Cardiac muscle cell (in vitro differentiated cells and primary cell): ENCODE data around the gene ARL3. TPM values are rescaled to one million over a fixed set of nuclear protein-coding genes. Genes with fewer than 3 reads are reported as not detected.

ENCODE experiments used
- DNase-seq, 2 donors: peaks; one replicate each; pipeline versions ENCODE4 v3.0.0 to v3.0.0-alpha.2; 2010 to 2017; ENCODE audit warnings: low read depth in 1 of 2, low spot score in 1 of 2
- H3K27ac ChIP-seq: fragments of 200-600 bp; sonication (generic); 2 replicates; pipeline ENCODE4 v1.5.1; 2016
- H3K27me3 ChIP-seq: fragments of 200-600 bp; sonication (generic); 2 replicates; pipeline ENCODE4 v1.6.0; 2016; ENCODE audit warnings: control low read depth
- H3K36me3 ChIP-seq: fragments of 200-600 bp; sonication (generic); 2 replicates; pipeline ENCODE4 v1.5.1; 2016; ENCODE audit warnings: control low read depth
- H3K4me1 ChIP-seq: fragments of 200-600 bp; sonication (generic); 2 replicates; pipeline ENCODE4 v1.8.1; 2017; ENCODE audit warnings: low read depth, mild to moderate bottlenecking, mixed run types
- H3K4me3 ChIP-seq: fragments of 200-600 bp; sonication (generic); 2 replicates; pipeline ENCODE4 v1.5.1; 2016; ENCODE audit warnings: mild to moderate bottlenecking
- H3K9me3 ChIP-seq: fragments of 200-600 bp; sonication (generic); 2 replicates; pipeline ENCODE4 v1.5.1; 2017; ENCODE audit warnings: low read depth, mild to moderate bottlenecking, control low read depth
- polyA plus RNA-seq: library from polyadenylated mRNA; unstranded; fragments of >200 nt; fragmentation: Nextera tagmentation; extraction: Ambion mirVana; gene quantifications from 2 replicates; pipeline ENCODE4 v1.2.1, GENCODE V29; 2016
- total RNA-seq: library from RNA; depleted of rRNA; stranded (reverse); fragments of >200 nt; gene quantifications from 2 replicates; pipeline ENCODE4 v1.2.3, GENCODE V29; 2016
- TF ChIP-seq, protein P1 (sequence below): IDR thresholded peaks from 2 replicates; pipeline ENCODE4 v1.5.1; 2012; ENCODE audit warnings: low read depth, mild to moderate bottlenecking, low read length

ARL3 gene
- total and polyA plus RNA-seq, 2 experiments from 2014 or later, result 16.3 to 47.3 TPM

DNA sequence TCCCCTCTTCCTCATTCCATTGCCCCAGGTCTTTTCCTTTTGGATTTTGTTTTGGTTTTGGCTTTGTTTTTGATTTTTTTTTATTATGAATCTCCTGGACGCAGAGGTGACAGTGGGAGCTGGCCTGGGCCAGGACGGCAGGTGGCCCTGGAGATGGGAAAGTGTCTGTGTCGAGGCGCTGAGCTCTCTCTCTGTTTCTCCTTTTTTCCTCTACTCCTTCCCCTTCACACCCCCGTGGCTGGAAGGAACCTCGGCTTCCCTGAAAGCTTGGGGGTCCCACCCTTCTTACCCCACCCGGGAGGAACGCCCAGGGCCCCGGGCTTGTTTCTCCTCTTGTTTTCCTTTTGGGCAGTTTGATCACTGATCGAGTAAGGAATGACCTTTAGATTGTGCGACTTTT lies 56.7 kb downstream of the ARL3 start:
- H3K27me3 ChIP-seq, result no peaks in the 10 kb centered on the region
- H3K9me3 ChIP-seq, result no peaks in the 10 kb centered on the region
- peak overlapping the region; percentile 48 for H3K27ac ChIP-seq
- DNase-seq, result no peak
- TF ChIP-seq, protein P1, sequence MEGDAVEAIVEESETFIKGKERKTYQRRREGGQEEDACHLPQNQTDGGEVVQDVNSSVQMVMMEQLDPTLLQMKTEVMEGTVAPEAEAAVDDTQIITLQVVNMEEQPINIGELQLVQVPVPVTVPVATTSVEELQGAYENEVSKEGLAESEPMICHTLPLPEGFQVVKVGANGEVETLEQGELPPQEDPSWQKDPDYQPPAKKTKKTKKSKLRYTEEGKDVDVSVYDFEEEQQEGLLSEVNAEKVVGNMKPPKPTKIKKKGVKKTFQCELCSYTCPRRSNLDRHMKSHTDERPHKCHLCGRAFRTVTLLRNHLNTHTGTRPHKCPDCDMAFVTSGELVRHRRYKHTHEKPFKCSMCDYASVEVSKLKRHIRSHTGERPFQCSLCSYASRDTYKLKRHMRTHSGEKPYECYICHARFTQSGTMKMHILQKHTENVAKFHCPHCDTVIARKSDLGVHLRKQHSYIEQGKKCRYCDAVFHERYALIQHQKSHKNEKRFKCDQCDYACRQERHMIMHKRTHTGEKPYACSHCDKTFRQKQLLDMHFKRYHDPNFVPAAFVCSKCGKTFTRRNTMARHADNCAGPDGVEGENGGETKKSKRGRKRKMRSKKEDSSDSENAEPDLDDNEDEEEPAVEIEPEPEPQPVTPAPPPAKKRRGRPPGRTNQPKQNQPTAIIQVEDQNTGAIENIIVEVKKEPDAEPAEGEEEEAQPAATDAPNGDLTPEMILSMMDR, result no peak
- peaks cover 3% of the 10 kb centered on the region for H3K4me1 ChIP-seq
- peaks cover 40% of the 10 kb centered on the region for H3K36me3 ChIP-seq
- H3K4me3 ChIP-seq, result no peak overlapping the region

DNA sequence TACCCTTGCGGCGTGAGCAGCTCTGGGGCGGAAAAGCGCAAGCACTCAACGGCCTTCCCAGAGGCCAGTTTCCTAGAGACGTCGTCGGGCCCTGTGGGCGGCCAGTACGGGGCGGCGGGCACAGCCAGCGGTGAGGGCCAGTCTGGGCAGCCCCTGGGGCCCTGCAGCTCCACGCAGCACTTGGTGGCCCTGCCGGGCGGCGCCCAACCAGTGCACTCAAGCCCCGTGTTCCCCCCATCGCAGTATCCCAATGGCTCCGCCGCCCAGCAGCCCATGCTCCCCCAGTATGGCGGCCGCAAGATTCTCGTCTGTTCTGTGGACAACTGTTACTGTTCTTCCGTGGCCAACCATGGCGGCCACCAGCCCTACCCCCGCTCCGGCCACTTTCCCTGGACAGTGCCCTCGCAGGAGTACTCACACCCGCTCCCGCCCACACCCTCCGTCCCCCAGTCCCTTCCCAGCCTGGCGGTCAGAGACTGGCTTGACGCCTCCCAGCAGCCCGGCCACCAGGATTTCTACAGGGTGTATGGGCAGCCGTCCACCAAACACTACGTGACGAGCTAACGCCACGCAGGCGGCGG lies 57.3 kb downstream of the ARL3 start:
- TF ChIP-seq, protein P1, result no peak
- Histone ChIP-seq H3K4me1 (peaks cover 3% of the 10 kb centered on the region), H3K27ac (peak overlapping the region; percentile 48), H3K9me3 (no peaks in the 10 kb centered on the region), H3K4me3 (no peak overlapping the region), H3K27me3 (no peaks in the 10 kb centered on the region), H3K36me3 (peaks cover 40% of the 10 kb centered on the region)
- no peak for DNase-seq

DNA sequence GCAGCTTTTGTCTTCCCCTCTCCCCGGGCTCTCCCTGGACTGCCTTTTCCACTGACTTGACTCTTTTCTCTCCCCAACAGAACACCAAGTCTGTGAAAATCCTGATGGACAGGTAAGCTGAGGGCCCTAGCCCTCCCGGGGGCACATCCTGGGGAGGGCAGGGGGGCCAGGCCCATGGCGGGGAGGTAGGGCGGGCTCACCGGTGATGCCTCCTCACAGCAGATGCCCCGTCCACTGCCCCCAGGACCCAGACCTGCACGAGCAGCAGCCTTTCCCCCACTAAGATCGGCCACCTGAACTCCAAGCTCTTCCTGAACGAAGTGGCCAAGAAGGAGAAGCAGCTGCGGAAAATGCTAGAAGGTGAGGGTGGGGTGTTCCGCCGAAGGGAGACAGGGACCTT lies 58.2 kb downstream of the ARL3 start:
- DNase-seq, result no peak
- Histone ChIP-seq H3K9me3 (no peaks in the 10 kb centered on the region), H3K4me3 (no peak overlapping the region), H3K36me3 (peaks cover 40% of the 10 kb centered on the region), H3K4me1 (no peaks in the 10 kb centered on the region), H3K27ac (peak overlapping the region; percentile 17), H3K27me3 (no peaks in the 10 kb centered on the region)
- TF ChIP-seq, protein P1, result no peak

DNA sequence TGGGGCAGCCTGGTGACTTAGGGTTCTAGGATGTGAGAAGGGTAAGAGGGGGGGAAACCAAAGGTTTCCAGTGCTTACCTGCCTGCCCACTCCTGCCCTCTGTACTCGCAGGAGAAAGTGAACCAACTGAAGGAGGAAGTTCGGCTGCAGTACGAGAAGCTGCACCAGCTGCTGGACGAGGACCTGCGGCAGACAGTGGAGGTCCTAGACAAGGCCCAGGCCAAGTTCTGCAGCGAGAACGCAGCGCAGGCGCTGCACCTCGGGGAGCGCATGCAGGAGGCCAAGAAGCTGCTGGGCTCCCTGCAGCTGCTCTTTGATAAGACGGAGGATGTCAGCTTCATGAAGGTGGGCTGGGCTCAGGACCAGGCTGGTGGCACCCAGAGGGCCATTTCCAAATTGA lies 59.2 kb downstream of the ARL3 start:
- no peak overlapping the region for H3K4me3 ChIP-seq
- peaks cover 5% of the 10 kb centered on the region for H3K4me1 ChIP-seq
- TF ChIP-seq, protein P1, result no peak
- peaks cover 40% of the 10 kb centered on the region for H3K36me3 ChIP-seq
- DNase-seq, result no peak
- H3K9me3 ChIP-seq, result no peaks in the 10 kb centered on the region
- no peak overlapping the region for H3K27ac ChIP-seq
- H3K27me3 ChIP-seq, result no peaks in the 10 kb centered on the region

DNA sequence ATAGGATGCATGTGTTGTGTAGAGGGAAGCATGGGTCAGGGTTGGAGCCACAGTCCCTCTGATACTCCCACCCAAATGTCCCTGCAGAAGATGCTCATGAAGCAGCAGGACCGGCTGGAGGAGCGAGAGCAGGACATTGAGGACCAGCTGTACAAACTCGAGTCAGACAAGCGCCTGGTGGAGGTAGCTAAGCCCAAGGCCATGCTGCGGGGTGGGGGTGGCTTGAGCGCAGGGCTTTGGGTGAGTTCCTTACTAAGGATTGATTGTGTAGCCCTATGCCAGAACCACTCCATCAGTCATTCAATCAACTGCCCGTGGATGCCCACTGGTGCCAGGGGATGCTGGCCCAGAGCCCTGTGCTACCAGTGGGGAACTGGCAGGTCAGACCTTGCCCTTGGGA lies 59.6 kb downstream of the ARL3 start:
- no peak for DNase-seq
- Histone ChIP-seq H3K4me1 (peaks cover 9% of the 10 kb centered on the region), H3K36me3 (peaks cover 40% of the 10 kb centered on the region), H3K27me3 (no peaks in the 10 kb centered on the region), H3K4me3 (no peak overlapping the region), H3K27ac (no peak overlapping the region), H3K9me3 (no peaks in the 10 kb centered on the region)
- TF ChIP-seq, protein P1, result no peak

DNA sequence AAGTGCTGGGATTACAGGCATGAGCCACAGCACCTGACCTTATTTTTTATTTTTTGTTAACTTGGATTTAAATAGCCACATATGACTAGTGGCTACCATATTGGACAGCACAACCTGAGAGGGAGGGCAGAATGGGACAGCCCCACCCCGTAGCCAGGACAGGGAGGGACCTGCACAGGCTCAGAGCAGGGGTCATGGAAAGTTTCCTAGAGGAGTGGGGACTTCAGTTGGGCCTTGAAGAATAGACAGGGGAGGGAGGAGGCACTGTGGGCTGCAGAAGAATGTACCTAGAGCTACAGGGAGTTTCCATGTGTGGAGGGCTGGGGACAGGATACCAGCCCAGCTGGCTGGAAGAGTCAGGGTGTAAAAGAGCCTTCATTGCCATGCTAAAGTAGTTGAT lies 61.1 kb downstream of the ARL3 start:
- Histone ChIP-seq H3K27me3 (no peaks in the 10 kb centered on the region), H3K9me3 (no peaks in the 10 kb centered on the region), H3K4me1 (peaks cover 23% of the 10 kb centered on the region), H3K4me3 (no peak overlapping the region), H3K27ac (peak overlapping the region; percentile 64), H3K36me3 (peaks cover 40% of the 10 kb centered on the region)
- no peak for DNase-seq
- TF ChIP-seq, protein P1, result no peak
